ENCODE results near the gene LDAF1. TPM values are rescaled to one million over a fixed set of nuclear protein-coding genes. Genes with fewer than 3 reads are reported as not detected.

LDAF1 gene
- total and polyA plus RNA-seq, 2 of the 8 experiments (the other 6 are each of a cell fraction or from before 2014, with no cell fraction given), result 32.4 to 34.2 TPM

DNA sequence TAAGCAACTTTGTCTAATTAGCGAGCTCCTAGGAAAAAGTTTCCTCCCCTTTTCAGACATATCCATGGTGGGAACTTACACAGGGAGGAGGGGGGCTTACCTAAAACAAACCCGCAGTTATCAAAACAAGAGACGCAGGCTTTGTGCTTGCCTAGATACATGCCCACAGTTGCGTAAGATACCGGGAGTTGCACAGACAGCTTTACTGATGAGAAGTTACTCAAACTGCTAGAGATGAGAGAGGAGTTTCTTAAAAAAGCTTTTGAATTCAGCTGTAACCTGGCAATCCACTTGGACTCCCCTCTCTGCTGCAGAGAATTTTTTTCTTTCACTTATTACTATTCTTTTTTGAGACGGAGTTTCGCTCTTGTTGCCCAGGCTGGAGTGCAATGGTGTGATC is 59.7 kb downstream of the LDAF1 start (continued):
- TF ChIP-seq, protein P1, sequence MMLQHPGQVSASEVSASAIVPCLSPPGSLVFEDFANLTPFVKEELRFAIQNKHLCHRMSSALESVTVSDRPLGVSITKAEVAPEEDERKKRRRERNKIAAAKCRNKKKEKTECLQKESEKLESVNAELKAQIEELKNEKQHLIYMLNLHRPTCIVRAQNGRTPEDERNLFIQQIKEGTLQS (IDR thresholded peaks at IDR 0.05; ENCODE audit: insufficient read depth, low read depth, low read length), result no peak
- TF ChIP-seq TEAD4 (IDR thresholded peaks at IDR 0.05; ENCODE audit: low read depth, low read length) (no peak), KDM5A (IDR thresholded peaks at IDR 0.05; ENCODE audit: low read length) (no peak), TCF12 (IDR thresholded peaks at IDR 0.05; ENCODE audit: low read depth, low read length) (no peak), FOSL1 (IDR thresholded peaks at IDR 0.05; ENCODE audit: insufficient read depth, low read depth, low read length) (no peak), CBX8 (IDR thresholded peaks at IDR 0.05; ENCODE audit: borderline replicate concordance, low read depth, low read length) (no peak), CBX5 (IDR thresholded peaks at IDR 0.05; ENCODE audit: low read depth, low read length) (no peak)

Data from H1 (cell line).